Prostate gland (tissue), 2 donors: ENCODE results near the gene SP6.

Experiments
- CTCF ChIP-seq, 4 experiments: fragments of 200-600 bp in 2 of 4; fragments of 450-650 bp in 2 of 4; sonication (generic) in 2 of 4; IDR thresholded peaks; 1 replicate in 3 of 4; 2 replicates in 1 of 4; pipeline ENCODE4 v1.5.1; 2016 to 2019; ENCODE audit warnings: antibody characterized with exemption in 4 of 4, mild to moderate bottlenecking in 2 of 4, moderate library complexity in 2 of 4
- POLR2A ChIP-seq: fragments of 450-650 bp; IDR thresholded peaks from one replicate; pipeline ENCODE4 v1.6.1; 2016; ENCODE audit warnings: antibody characterized with exemption, mild to moderate bottlenecking
- POLR2AphosphoS5 ChIP-seq: sonication (generic); formaldehyde crosslinking; IDR thresholded peaks from one replicate; pipeline ENCODE4 v1.6.1; 2017; ENCODE audit warnings: antibody characterized with exemption

GRCh38 chr17:47797797-47798196 is 53.2 kb downstream of the SP6 start:
- TF ChIP-seq CTCF (IDR thresholded peaks at IDR 0.05): no peak
- TF ChIP-seq POLR2AphosphoS5: no peak
- TF ChIP-seq POLR2A: no peak
